Keratinocyte (primary cell): ENCODE results near the gene KCNJ15. TPM values are rescaled to one million over a fixed set of nuclear protein-coding genes. Genes with fewer than 3 reads are reported as not detected.

Experiments used
- DNase-seq: peaks from one replicate; pipeline ENCODE4 v3.0.0-alpha.2; 2011; ENCODE audit warnings: low read depth, missing footprints, low spot score
- FAIRE-seq: peaks from 2 replicates; lab custom pipeline; 2011; peaks lifted over from hg19 to GRCh38; lab: Jason Lieb, UNC
- H2AFZ ChIP-seq: 2 replicates; pipeline ENCODE4 v1.6.0; 2012; ENCODE audit warnings: low read length, control low read depth, inconsistent platforms; ENCODE audit not compliant: control insufficient read depth
- H3K27ac ChIP-seq: 2 replicates; pipeline ENCODE4 v1.5.1; 2011; ENCODE audit warnings: low read length; ENCODE audit not compliant: control insufficient read depth, insufficient read depth
- H3K27me3 ChIP-seq: 3 replicates; pipeline ENCODE4 v1.6.0; 2011; ENCODE audit warnings: low read length; ENCODE audit not compliant: control insufficient read depth, insufficient read depth; ENCODE audit errors: extremely low read depth
- H3K36me3 ChIP-seq, 2 experiments: 2 replicates in 1 of 2; 3 replicates in 1 of 2; pipeline ENCODE4 v1.5.1; 2011; ENCODE audit warnings: low read length in 2 of 2, mild to moderate bottlenecking in 1 of 2; ENCODE audit not compliant: control insufficient read depth in 2 of 2, insufficient read depth in 2 of 2; ENCODE audit errors: extremely low read depth in 1 of 2
- H3K4me1 ChIP-seq: 3 replicates; pipeline ENCODE4 v1.5.1; 2011; ENCODE audit warnings: low read length; ENCODE audit not compliant: control insufficient read depth, insufficient read depth; ENCODE audit errors: extremely low read depth
- H3K4me2 ChIP-seq: 3 replicates; pipeline ENCODE4 v1.6.0; 2011; ENCODE audit warnings: low read depth, low read length; ENCODE audit not compliant: control insufficient read depth, insufficient read depth; ENCODE audit errors: extremely low read depth
- H3K4me3 ChIP-seq, 3 experiments: fragments of 200-600 bp in 1 of 3; sonication (generic) in 1 of 3; 2 replicates in 2 of 3; 3 replicates in 1 of 3; pipeline ENCODE4 v1.5.1; 2011 to 2016; ENCODE audit warnings: low read length in 3 of 3, mild to moderate bottlenecking in 3 of 3, control low read depth in 2 of 3, inconsistent platforms in 1 of 3, low read depth in 1 of 3, mixed read lengths in 1 of 3, mixed run types in 1 of 3, moderate library complexity in 1 of 3; ENCODE audit not compliant: control insufficient read depth in 2 of 3, insufficient read depth in 2 of 3; ENCODE audit errors: extremely low read depth in 1 of 3
- H3K79me2 ChIP-seq: 2 replicates; pipeline ENCODE4 v1.6.0; 2012; ENCODE audit warnings: low read length; ENCODE audit not compliant: control insufficient read depth, insufficient read depth
- H3K9ac ChIP-seq: 3 replicates; pipeline ENCODE4 v1.6.0; 2011; ENCODE audit warnings: low read length; ENCODE audit not compliant: control insufficient read depth, insufficient read depth; ENCODE audit errors: extremely low read depth
- H3K9me1 ChIP-seq: 3 replicates; pipeline ENCODE4 v1.6.0; 2011; ENCODE audit warnings: low read length; ENCODE audit not compliant: control insufficient read depth, insufficient read depth; ENCODE audit errors: extremely low read depth
- H3K9me3 ChIP-seq: 2 replicates; pipeline ENCODE4 v1.5.1; 2012; ENCODE audit warnings: low read depth, low read length; ENCODE audit not compliant: control insufficient read depth
- H4K20me1 ChIP-seq: 3 replicates; pipeline ENCODE4 v1.6.0; 2011; ENCODE audit warnings: low read length; ENCODE audit not compliant: control insufficient read depth, insufficient read depth; ENCODE audit errors: extremely low read depth
- EZH2 ChIP-seq: IDR thresholded peaks from one replicate; pipeline ENCODE4 v1.6.1; 2012; ENCODE audit warnings: inconsistent platforms, mild to moderate bottlenecking, low read length, moderate library complexity
- dilution Hi-C: fragments of 300-500 bp; cut with MboI; formaldehyde crosslinking; loops from one replicate; pipeline ENCODE4 v1.7.0; 2020; ENCODE audit warnings: low sequenced_read_pairs; ENCODE audit not compliant: extremely low pct_ligation_motif_present
- polyA plus RNA-seq, 5 experiments: library from polyadenylated mRNA; depleted of rRNA in 3 of 5; stranded (reverse) in 3 of 5; stranded (forward) in 1 of 5; unstranded in 1 of 5; fragments of >200 nt; gene quantifications; 1 replicate in 1 of 5; 2 replicates in 3 of 5; 3 replicates in 1 of 5; pipeline versions ENCODE4 v1.2.1 to v1.2.3, GENCODE V29; 2011 to 2012; ENCODE audit warnings: missing spikeins in 2 of 5, low read depth in 1 of 5, low replicate concordance in 1 of 5
- TF ChIP-seq, protein P1 (sequence below), 3 experiments: IDR thresholded peaks in 1 of 3; conservative IDR thresholded peaks in 1 of 3; optimal IDR thresholded peaks in 1 of 3; 2 replicates in 2 of 3; 3 replicates in 1 of 3; pipeline versions ENCODE3 to v1.5.1; 2011; ENCODE audit warnings: low read length in 3 of 3, mild to moderate bottlenecking in 3 of 3, moderate library complexity in 2 of 3, control low read depth in 1 of 3, inconsistent platforms in 1 of 3; ENCODE audit not compliant: insufficient read depth in 2 of 3; ENCODE audit errors: extremely low read depth in 1 of 3

Gene KCNJ15
- polyA plus RNA-seq, 1 donor (not counting 4 experiments of a cell fraction or from before 2014, with no cell fraction given), result 76.3 TPM

DNA sequence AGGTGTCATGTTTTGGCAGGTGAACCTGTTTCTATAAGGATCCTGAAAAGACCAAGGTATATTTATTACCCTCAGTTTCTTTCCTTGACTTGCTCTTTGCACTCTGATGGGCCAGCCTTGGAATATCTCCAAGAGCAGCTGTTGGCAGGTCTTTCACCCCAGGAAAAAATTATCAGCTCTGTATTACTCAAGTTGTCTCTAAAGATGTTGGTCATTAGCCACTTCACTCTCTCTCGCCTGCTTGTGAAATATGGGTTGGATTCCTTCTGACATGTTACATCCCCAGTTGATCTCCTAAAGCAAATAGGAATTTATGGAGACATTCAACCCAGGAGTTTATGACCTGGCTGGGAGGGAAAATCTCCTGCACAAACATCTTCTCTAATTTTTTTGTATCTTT, 85.9 kb downstream of the KCNJ15 start:
- H2AFZ ChIP-seq, result no peak overlapping the region
- no peak overlapping the region for H3K27ac ChIP-seq
- no peaks in the 10 kb centered on the region for H3K9me3 ChIP-seq
- no peak overlapping the region for H3K4me3 ChIP-seq
- H3K4me2 ChIP-seq, result no peak overlapping the region
- H3K4me1 ChIP-seq, result peaks cover 9% of the 10 kb centered on the region
- TF ChIP-seq, protein P1, sequence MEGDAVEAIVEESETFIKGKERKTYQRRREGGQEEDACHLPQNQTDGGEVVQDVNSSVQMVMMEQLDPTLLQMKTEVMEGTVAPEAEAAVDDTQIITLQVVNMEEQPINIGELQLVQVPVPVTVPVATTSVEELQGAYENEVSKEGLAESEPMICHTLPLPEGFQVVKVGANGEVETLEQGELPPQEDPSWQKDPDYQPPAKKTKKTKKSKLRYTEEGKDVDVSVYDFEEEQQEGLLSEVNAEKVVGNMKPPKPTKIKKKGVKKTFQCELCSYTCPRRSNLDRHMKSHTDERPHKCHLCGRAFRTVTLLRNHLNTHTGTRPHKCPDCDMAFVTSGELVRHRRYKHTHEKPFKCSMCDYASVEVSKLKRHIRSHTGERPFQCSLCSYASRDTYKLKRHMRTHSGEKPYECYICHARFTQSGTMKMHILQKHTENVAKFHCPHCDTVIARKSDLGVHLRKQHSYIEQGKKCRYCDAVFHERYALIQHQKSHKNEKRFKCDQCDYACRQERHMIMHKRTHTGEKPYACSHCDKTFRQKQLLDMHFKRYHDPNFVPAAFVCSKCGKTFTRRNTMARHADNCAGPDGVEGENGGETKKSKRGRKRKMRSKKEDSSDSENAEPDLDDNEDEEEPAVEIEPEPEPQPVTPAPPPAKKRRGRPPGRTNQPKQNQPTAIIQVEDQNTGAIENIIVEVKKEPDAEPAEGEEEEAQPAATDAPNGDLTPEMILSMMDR (optimal IDR thresholded peaks at IDR 0.05 in 1 of 3, IDR thresholded peaks at IDR 0.05 in 1 of 3, conservative IDR thresholded peaks at IDR 0.05 in 1 of 3; ENCODE audit: extremely low read depth in 1 of 3, insufficient read depth in 2 of 3, low read length in 3 of 3), result no peak
- TF ChIP-seq EZH2, result no peak
- H3K9ac ChIP-seq, result no peak overlapping the region
- no peaks in the 10 kb centered on the region for H3K79me2 ChIP-seq
- no peaks in the 10 kb centered on the region for H4K20me1 ChIP-seq
- FAIRE-seq (no peak), DNase-seq (no peak)
- H3K9me1 ChIP-seq, result no peaks in the 10 kb centered on the region
- dilution Hi-C loops, result no loop called here
- no peaks in the 10 kb centered on the region for H3K27me3 ChIP-seq
- H3K36me3 ChIP-seq, result no peaks in the 10 kb centered on the region

DNA sequence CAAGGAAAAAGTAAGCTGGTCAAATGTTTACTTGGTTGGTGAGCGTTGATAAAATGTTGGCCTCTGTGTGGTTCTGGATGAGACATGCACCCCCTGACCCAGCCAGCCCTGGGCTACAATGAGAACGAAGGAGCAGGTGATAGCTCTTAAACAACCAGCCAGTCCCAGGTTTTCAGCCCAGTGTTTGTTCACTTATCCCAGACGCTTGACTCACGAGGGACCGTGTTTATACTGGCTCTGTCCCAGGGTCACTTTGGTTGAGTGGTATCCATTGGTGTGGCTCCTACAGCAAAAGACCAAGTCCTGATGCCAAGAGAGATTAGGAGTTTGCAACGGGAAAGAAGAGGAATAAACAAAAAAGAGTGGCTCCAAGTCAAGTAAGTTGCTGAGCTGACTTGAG, 86.9 kb downstream of the KCNJ15 start:
- H2AFZ ChIP-seq, result no peak overlapping the region
- no peaks in the 10 kb centered on the region for H3K9me3 ChIP-seq
- no peaks in the 10 kb centered on the region for H3K36me3 ChIP-seq
- no peaks in the 10 kb centered on the region for H3K9me1 ChIP-seq
- TF ChIP-seq EZH2, result no peak
- TF ChIP-seq, protein P1 (optimal IDR thresholded peaks at IDR 0.05 in 1 of 3, IDR thresholded peaks at IDR 0.05 in 1 of 3, conservative IDR thresholded peaks at IDR 0.05 in 1 of 3; ENCODE audit: extremely low read depth in 1 of 3, insufficient read depth in 2 of 3, low read length in 3 of 3), result no peak
- H3K27ac ChIP-seq, result no peak overlapping the region
- FAIRE-seq (no peak), DNase-seq (no peak)
- peaks cover 4% of the 10 kb centered on the region for H3K4me1 ChIP-seq
- no peaks in the 10 kb centered on the region for H4K20me1 ChIP-seq
- no peaks in the 10 kb centered on the region for H3K27me3 ChIP-seq
- dilution Hi-C loops, result no loop called here
- no peak overlapping the region for H3K9ac ChIP-seq
- no peak overlapping the region for H3K4me3 ChIP-seq
- H3K79me2 ChIP-seq, result no peaks in the 10 kb centered on the region
- no peak overlapping the region for H3K4me2 ChIP-seq
